GM12878 (cell line): ENCODE measurements around the gene RNF38.
"Not testable (repeated sequence)": the region's sequence is repeated elsewhere in the genome, so short reads cannot be mapped to it uniquely, and the experiment has no call there.

Experiments used
- BCL11A ChIP-seq: IDR thresholded peaks from 2 replicates; pipeline ENCODE4 v1.6.1; 2011; ENCODE audit warnings: low read depth, low read length
- CBFB ChIP-seq: IDR thresholded peaks from 2 replicates; pipeline ENCODE4 v1.6.1; 2016; ENCODE audit warnings: antibody characterized with exemption, low read depth
- CTCF ChIP-seq, 3 experiments: IDR thresholded peaks in 2 of 3; conservative IDR thresholded peaks in 1 of 3; 2 replicates each; pipeline ENCODE4 v1.5.1; 2011; ENCODE audit warnings: low read depth in 3 of 3, low read length in 3 of 3, mild to moderate bottlenecking in 3 of 3, control low read depth in 2 of 3, moderate library complexity in 2 of 3, inconsistent platforms in 1 of 3, mixed read lengths in 1 of 3; ENCODE audit not compliant: control insufficient read depth in 2 of 3, insufficient read depth in 1 of 3; ENCODE audit errors: extremely low read depth in 1 of 3
- EP300 ChIP-seq, 2 experiments: fragments of 150-350 bp in 1 of 2; IDR thresholded peaks; 2 replicates each; pipeline ENCODE4 v1.6.1; 2011 to 2012; ENCODE audit warnings: low read depth in 2 of 2, low read length in 2 of 2, borderline replicate concordance in 1 of 2, improper control_type of control experiment in 1 of 2, inconsistent platforms in 1 of 2; ENCODE audit not compliant: control insufficient read depth in 1 of 2
- FOXK2 ChIP-seq: fragments of 450-650 bp; IDR thresholded peaks from 2 replicates; pipeline ENCODE4 v1.6.1; 2017; ENCODE audit warnings: mild to moderate bottlenecking, moderate library complexity
- POLR2AphosphoS5 ChIP-seq: IDR thresholded peaks from 2 replicates; pipeline ENCODE4 v1.6.1; 2011; ENCODE audit warnings: mild to moderate bottlenecking, low read length, inconsistent platforms
- RCOR1 ChIP-seq: conservative IDR thresholded peaks from 2 replicates; pipeline ENCODE4 v1.6.1; 2012; ENCODE audit warnings: low read depth, low read length, improper control_type of control experiment
- SRF ChIP-seq, 2 experiments: IDR thresholded peaks; 2 replicates each; pipeline ENCODE4 v1.6.1; 2011; ENCODE audit warnings: low read depth in 2 of 2, low read length in 2 of 2, mild to moderate bottlenecking in 1 of 2, moderate library complexity in 1 of 2
- SUPT20H ChIP-seq: IDR thresholded peaks from 2 replicates; pipeline ENCODE4 v1.6.1; 2011; ENCODE audit warnings: low read depth, mild to moderate bottlenecking, low read length, moderate library complexity, borderline replicate concordance; ENCODE audit not compliant: control insufficient read depth
- TCF7 ChIP-seq: IDR thresholded peaks from 2 replicates; pipeline ENCODE4 v1.6.1; 2014; ENCODE audit warnings: antibody characterized with exemption, borderline replicate concordance

GRCh38 chr9:36294996-36295395 lies 105.1 kb downstream of the RNF38 start:
- TF ChIP-seq POLR2AphosphoS5; CTCF (IDR thresholded peaks at IDR 0.05 in 2 of 3, conservative IDR thresholded peaks at IDR 0.05 in 1 of 3; ENCODE audit: control insufficient read depth in 2 of 3, extremely low read depth in 1 of 3, insufficient read depth in 1 of 3, low read depth in 3 of 3, low read length in 3 of 3); SRF (IDR thresholded peaks at IDR 0.05; ENCODE audit: low read depth in 2 of 2, low read length in 2 of 2); BCL11A; FOXK2; EP300 (IDR thresholded peaks at IDR 0.05; ENCODE audit: borderline replicate concordance in 1 of 2, control insufficient read depth in 1 of 2, low read depth in 2 of 2, low read length in 2 of 2); SUPT20H; TCF7; CBFB; RCOR1: not testable (repeated sequence)
